IPS-NIHi7 (cell line): ENCODE measurements around the gene SPATA33.

ENCODE experiments used
- DNase-seq: peaks from one replicate; pipeline ENCODE4 v3.0.0; 2012; ENCODE audit warnings: mixed read lengths; ENCODE audit errors: extremely low spot score

The SPATA33 gene

GRCh38 chr16:89709716-89710432 is 52.2 kb downstream of the SPATA33 start:
- DNase-seq, result no peak

- no peak for DNase-seq
These were observed 53.3 kb downstream of the SPATA33 start for GRCh38 chr16:89710709-89711564.

DNA sequence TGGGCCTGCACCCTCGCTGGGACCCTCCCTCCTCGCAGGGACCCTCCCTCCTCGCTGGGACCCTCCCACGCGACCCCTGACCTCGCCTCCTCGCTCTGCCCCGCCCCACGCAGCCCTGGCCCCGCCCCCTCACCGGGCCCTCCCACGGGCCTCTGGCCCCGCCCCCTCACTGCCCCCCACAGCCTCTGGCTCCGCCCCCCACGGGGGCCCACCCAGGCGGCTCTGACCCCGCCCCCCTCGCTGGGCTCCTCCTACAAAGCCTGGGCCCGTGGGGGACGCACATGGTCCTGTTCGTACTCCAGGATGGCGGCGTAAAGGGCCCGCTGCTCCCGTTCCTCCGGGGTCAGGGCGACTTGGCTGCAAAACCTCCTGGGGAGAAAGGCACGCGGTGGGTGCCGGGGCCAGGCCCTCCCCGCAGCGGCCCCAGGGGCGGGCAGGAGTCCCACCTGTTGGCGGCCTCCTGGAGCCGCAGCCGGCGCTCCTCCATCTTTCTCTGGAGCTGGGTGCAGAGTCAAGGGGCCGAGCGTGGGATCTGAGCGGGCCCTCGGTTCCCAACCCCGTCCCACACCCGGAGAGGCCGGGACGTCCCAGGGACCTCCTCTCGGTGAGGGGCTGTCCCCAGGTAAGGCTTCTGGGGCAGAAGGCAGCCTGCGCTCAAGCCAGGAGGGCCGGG is 54.1 kb downstream of the SPATA33 start:
- peak; percentile 90 for DNase-seq

- no peak for DNase-seq
These were observed 54.7 kb downstream of the SPATA33 start for GRCh38 chr16:89712274-89712781.

DNA sequence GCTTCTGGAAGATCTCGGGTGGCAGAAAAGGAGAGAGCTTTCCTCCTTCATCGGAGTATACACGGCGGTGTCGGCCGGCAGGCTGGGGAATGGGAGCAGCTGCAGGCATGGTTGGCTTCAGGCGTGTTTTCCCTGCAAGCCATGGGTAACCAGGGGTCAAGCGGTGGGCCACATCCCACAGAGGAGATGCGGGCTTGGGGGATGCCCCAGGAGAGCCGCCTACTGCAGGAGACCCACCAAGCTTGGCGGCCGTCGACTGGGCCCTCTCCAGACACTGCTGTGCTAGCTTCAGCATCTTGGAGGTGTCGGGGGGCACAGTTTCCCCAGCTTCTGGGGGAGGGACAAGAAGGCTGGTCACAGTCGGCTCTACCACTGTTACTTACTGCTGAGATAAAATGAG is 58.9 kb downstream of the SPATA33 start:
- DNase-seq, result no peak

- no peak for DNase-seq
These were observed 59.5 kb downstream of the SPATA33 start for GRCh38 chr16:89716916-89717687.

GRCh38 chr16:89717688-89718505 is 60.3 kb downstream of the SPATA33 start:
- DNase-seq, result no peak
